Measurements from ENCODE around the gene ARMC5. TPM values are rescaled to one million over a fixed set of nuclear protein-coding genes. Genes with fewer than 3 reads are reported as not detected.

Gene ARMC5
- total RNA-seq, 6 donors from 2014 or later = 6.6 to 18.9 (median 16.2) TPM

- WGBS, 2 donors = 78 to 88% methylated on average over 5 of the region's 5 CpGs
- no peaks in the 10 kb centered on the region for H3K9me3 ChIP-seq
- H3K27me3 ChIP-seq = no peaks in the 10 kb centered on the region
- no peaks in the 10 kb centered on the region for H3K36me3 ChIP-seq
- H3K27ac ChIP-seq = no peak overlapping the region
- peaks cover 28 to 46% (median 43%) of the 10 kb centered on the region in 4 donors for H3K4me1 ChIP-seq
- H3K4me3 ChIP-seq = no peak overlapping the region
- DNase-seq = no peak
- ATAC-seq (ENCODE audit: low FRiP score in 2 of 2) = no peak
- no peak for TF ChIP-seq EP300 (IDR thresholded peaks at IDR 0.05)
- no peak for TF ChIP-seq POLR2AphosphoS5 (IDR thresholded peaks at IDR 0.05)
- TF ChIP-seq CTCF (IDR thresholded peaks at IDR 0.05) = no peak
- no peak for TF ChIP-seq POLR2A (IDR thresholded peaks at IDR 0.05)
These were observed 8.1 kb upstream of the ARMC5 start for GRCh38 chr16:31451201-31451600.

DNA sequence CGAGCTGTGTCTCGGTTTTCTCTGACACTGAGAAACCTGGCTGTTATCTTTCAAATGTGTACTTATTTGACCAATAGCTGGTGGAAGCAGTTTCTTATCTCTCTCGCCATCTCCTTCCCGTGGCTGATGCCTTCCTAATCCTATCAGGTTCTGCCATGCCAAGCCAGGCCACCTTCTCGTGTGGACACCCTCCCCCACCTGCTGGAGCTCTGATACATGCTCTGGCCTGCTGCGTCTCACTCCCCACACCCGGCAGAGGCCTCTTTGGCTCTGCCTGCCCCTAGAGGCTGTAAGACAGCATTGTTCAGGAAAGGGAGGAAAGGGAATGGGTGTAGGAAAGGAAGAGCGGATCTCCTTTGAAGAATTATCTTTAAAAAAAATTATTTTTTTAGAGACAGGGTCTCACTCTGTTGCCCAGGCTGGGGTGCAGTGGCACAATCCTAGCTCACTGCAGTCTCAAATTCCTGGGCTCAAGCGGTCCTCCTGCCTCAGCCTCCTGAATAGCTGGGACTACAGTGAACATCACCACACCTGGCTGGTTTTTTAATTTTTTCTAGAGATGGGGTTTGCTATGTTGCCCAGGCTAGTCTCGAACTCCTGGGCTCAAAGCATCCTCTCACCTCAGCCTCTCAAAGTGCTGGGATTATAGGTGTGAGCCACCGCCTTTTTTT is 7.5 kb upstream of the ARMC5 start:
- Histone ChIP-seq H3K4me3 (no peak overlapping the region), H3K9me3 (no peaks in the 10 kb centered on the region), H3K4me1 (peaks cover 31 to 53% (median 48%) of the 10 kb centered on the region in 4 donors), H3K27ac (peak overlapping the region in 1 of 4 donors; percentile 61), H3K36me3 (peaks cover 0 to 3% (median 0%) of the 10 kb centered on the region in 4 donors), H3K27me3 (no peaks in the 10 kb centered on the region)
- peak; percentile 71 to 79 for ATAC-seq (ENCODE audit: low FRiP score in 2 of 2)
- 49 to 51% methylated on average over 11 of the region's 11 CpGs for whole genome bisulfite sequencing, 2 donors
- peak in 1 of 2 donors; percentile 46 for DNase-seq
- TF ChIP-seq EP300 (IDR thresholded peaks at IDR 0.05) = no peak
- TF ChIP-seq CTCF (IDR thresholded peaks at IDR 0.05) = peak; percentile 22 to 53 (median 40)

DNA sequence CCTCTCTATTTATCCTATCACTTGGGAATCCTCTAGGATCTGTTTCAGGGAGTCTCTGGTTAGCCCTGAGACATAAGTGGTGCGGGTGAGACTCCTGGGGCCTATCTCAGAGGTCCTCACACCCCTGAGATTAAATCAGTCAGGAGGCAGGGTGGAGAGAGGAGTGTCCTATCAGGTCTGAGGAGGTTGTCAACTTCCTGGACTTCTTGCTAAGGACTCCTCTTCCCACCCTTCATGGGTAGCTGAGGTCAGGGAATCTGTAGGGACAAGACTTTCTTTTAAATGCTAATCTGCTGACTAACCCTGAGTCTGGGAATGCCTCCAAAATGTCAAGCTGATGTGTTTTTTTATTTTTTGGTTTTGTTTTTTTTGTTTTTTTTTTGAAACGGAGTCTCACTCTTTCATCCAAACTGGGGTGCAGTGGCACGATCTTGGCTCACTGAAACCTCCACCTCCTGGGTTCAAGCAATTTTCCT is 6.6 kb upstream of the ARMC5 start:
- Histone ChIP-seq H3K4me3 (no peak overlapping the region), H3K9me3 (no peaks in the 10 kb centered on the region), H3K27me3 (no peaks in the 10 kb centered on the region), H3K27ac (peak overlapping the region; percentile 9 to 68 (median 52)), H3K36me3 (peaks cover 0 to 4% (median 0%) of the 10 kb centered on the region in 4 donors), H3K4me1 (peaks cover 40 to 61% (median 56%) of the 10 kb centered on the region in 4 donors)
- no peak for DNase-seq
- WGBS, 2 donors = 67 to 68% methylated on average over 3 of the region's 3 CpGs
- ATAC-seq (ENCODE audit: low FRiP score in 2 of 2) = peak in 1 of 2 donors; percentile 65
- TF ChIP-seq POLR2AphosphoS5 (IDR thresholded peaks at IDR 0.05) (no peak), EP300 (IDR thresholded peaks at IDR 0.05) (no peak), CTCF (IDR thresholded peaks at IDR 0.05) (no peak), POLR2A (IDR thresholded peaks at IDR 0.05) (no peak)

- 56 to 57% methylated on average over 19 to 20 of the region's 20 CpGs for WGBS, 2 donors
- DNase-seq (peak in 1 of 2 donors; percentile 56), ATAC-seq (ENCODE audit: low FRiP score in 2 of 2) (peak in 1 of 2 donors; percentile 41)
- Histone ChIP-seq H3K9me3 (no peaks in the 10 kb centered on the region), H3K4me1 (peaks cover 47 to 70% (median 60%) of the 10 kb centered on the region in 4 donors), H3K27ac (peak overlapping the region; percentile 3 to 68 (median 35)), H3K4me3 (no peak overlapping the region), H3K36me3 (peaks cover 0 to 4% (median 0%) of the 10 kb centered on the region in 4 donors), H3K27me3 (no peaks in the 10 kb centered on the region)
- no peak for TF ChIP-seq CTCF (IDR thresholded peaks at IDR 0.05)
- no peak for TF ChIP-seq EP300 (IDR thresholded peaks at IDR 0.05)
- TF ChIP-seq POLR2A (IDR thresholded peaks at IDR 0.05) = no peak
- TF ChIP-seq POLR2AphosphoS5 (IDR thresholded peaks at IDR 0.05) = no peak
These were observed 5.8 kb upstream of the ARMC5 start for GRCh38 chr16:31453255-31454204.
